ENCODE data around the gene FTCD. TPM values are rescaled to one million over a fixed set of nuclear protein-coding genes. Genes with fewer than 3 reads are reported as not detected.

The FTCD gene
- total RNA-seq, 1 experiment from 2014 or later: 0.21 TPM

- no peaks in the 10 kb centered on the region for H3K36me3 ChIP-seq (ENCODE audit: control insufficient read depth, insufficient read depth, low read length)
- intact Hi-C loops (cut with micrococcal nuclease; ENCODE audit: unreplicated experiment): no loop called here
- BruUV-seq (replicated peaks): no TSS peak
- no peak for TF ChIP-seq CTCF (IDR thresholded peaks at IDR 0.05)
- no peak for TF ChIP-seq SIN3A (IDR thresholded peaks at IDR 0.05; ENCODE audit: borderline replicate concordance, insufficient read depth, low read depth, low read length)
- no peak for TF ChIP-seq POLR2AphosphoS5 (IDR thresholded peaks at IDR 0.05; ENCODE audit: low read depth, low read length)
- TF ChIP-seq TCF7L2 (IDR thresholded peaks at IDR 0.05; ENCODE audit: low read depth, low read length): no peak
- no peak for TF ChIP-seq REST (IDR thresholded peaks at IDR 0.05; ENCODE audit: insufficient read depth in 1 of 2, low read depth in 2 of 2, low read length in 1 of 2)
- in situ Hi-C loops (cut with HindIII; ENCODE audit: low pct_unique_long_range_greater_than_20kb, low sequenced_read_pairs): no loop called here
- no peaks in the 10 kb centered on the region for H3K9me3 ChIP-seq (ENCODE audit: control insufficient read depth, insufficient read depth, low read depth, low read length)
- H3K27ac ChIP-seq (ENCODE audit: low read length): no peak overlapping the region
- no peak overlapping the region for H3K4me3 ChIP-seq (ENCODE audit: low read depth in 2 of 2, low read length in 2 of 2)
- CTCF ChIA-PET: no interaction called here
- H3K4me1 ChIP-seq (ENCODE audit: control insufficient read depth, insufficient read depth, low read length): no peaks in the 10 kb centered on the region
- no peak for ATAC-seq
- no peak for DNase-seq (ENCODE audit: low read depth, low spot score)
- POLR2A ChIA-PET: no interaction called here
- H3K27me3 ChIP-seq (ENCODE audit: control insufficient read depth, insufficient read depth, low read length): no peaks in the 10 kb centered on the region
These were observed 59.4 kb downstream of the FTCD start for GRCh38 chr21:46095814-46096595.

GRCh38 chr21:46095083-46095719 is 60.2 kb downstream of the FTCD start:
- BruUV-seq (replicated peaks): no TSS peak
- H3K9me3 ChIP-seq (ENCODE audit: control insufficient read depth, insufficient read depth, low read depth, low read length): no peaks in the 10 kb centered on the region
- no peaks in the 10 kb centered on the region for H3K36me3 ChIP-seq (ENCODE audit: control insufficient read depth, insufficient read depth, low read length)
- TF ChIP-seq SIN3A (IDR thresholded peaks at IDR 0.05; ENCODE audit: borderline replicate concordance, insufficient read depth, low read depth, low read length): no peak
- no peak for TF ChIP-seq TCF7L2 (IDR thresholded peaks at IDR 0.05; ENCODE audit: low read depth, low read length)
- TF ChIP-seq POLR2AphosphoS5 (IDR thresholded peaks at IDR 0.05; ENCODE audit: low read depth, low read length): no peak
- CTCF ChIA-PET: no interaction called here
- no peak for DNase-seq (ENCODE audit: low read depth, low spot score)
- in situ Hi-C loops (cut with HindIII; ENCODE audit: low pct_unique_long_range_greater_than_20kb, low sequenced_read_pairs) (no loop called here), intact Hi-C loops (cut with micrococcal nuclease; ENCODE audit: unreplicated experiment) (no loop called here)
- ATAC-seq: no peak
- H3K27me3 ChIP-seq (ENCODE audit: control insufficient read depth, insufficient read depth, low read length): no peaks in the 10 kb centered on the region
- H3K27ac ChIP-seq (ENCODE audit: low read length): no peak overlapping the region
- POLR2A ChIA-PET: interaction anchor here (0.5 kb wide), 1 partner anchor 21 kb away, joined by 4 read pairs; no protein-coding TSS in a partner anchor
- H3K4me3 ChIP-seq (ENCODE audit: low read depth in 2 of 2, low read length in 2 of 2): no peak overlapping the region
- no peaks in the 10 kb centered on the region for H3K4me1 ChIP-seq (ENCODE audit: control insufficient read depth, insufficient read depth, low read length)

All from Panc1 (cell line).